Fibroblast of lung (primary cell): Measurements from ENCODE around the gene CFLAR. TPM values are rescaled to one million over a fixed set of nuclear protein-coding genes. Genes with fewer than 3 reads are reported as not detected.

Experiments
- DNase-seq, 2 donors: peaks; one replicate each; pipeline versions ENCODE4 v3.0.0 to v3.0.0-alpha.2; 2010; ENCODE audit warnings: low read depth in 2 of 2
- H2AFZ ChIP-seq: 2 replicates; pipeline ENCODE4 v1.5.1; 2012; ENCODE audit warnings: low read length, control low read depth, inconsistent platforms
- H3K27ac ChIP-seq: 2 replicates; pipeline ENCODE4 v1.5.1; 2011; ENCODE audit warnings: low read length, control low read depth; ENCODE audit not compliant: insufficient read depth
- H3K27me3 ChIP-seq: 2 replicates; pipeline ENCODE4 v1.5.1; 2011; ENCODE audit warnings: mild to moderate bottlenecking, low read length; ENCODE audit not compliant: control insufficient read depth, insufficient read depth
- H3K36me3 ChIP-seq: 2 replicates; pipeline ENCODE4 v1.5.1; 2011; ENCODE audit warnings: low read length; ENCODE audit not compliant: control insufficient read depth, insufficient read depth
- H3K4me1 ChIP-seq: 2 replicates; pipeline ENCODE4 v1.5.1; 2011; ENCODE audit warnings: low read length; ENCODE audit not compliant: control insufficient read depth, insufficient read depth; ENCODE audit errors: extremely low read depth
- H3K4me2 ChIP-seq: 2 replicates; pipeline ENCODE4 v1.5.1; 2011; ENCODE audit warnings: low read length, control low read depth; ENCODE audit not compliant: insufficient read depth; ENCODE audit errors: extremely low read depth
- H3K4me3 ChIP-seq, 4 experiments: fragments of 200-600 bp in 1 of 4; sonication (generic) in 1 of 4; replicated peaks in 1 of 4; 2 replicates each; pipeline ENCODE4 v1.5.1; 2011 to 2016; ENCODE audit warnings: low read length in 4 of 4, low read depth in 3 of 4, mild to moderate bottlenecking in 3 of 4, control low read depth in 2 of 4, inconsistent platforms in 1 of 4, mixed read lengths in 1 of 4; ENCODE audit not compliant: insufficient read depth in 1 of 4; ENCODE audit errors: control extremely low read depth in 1 of 4
- H3K79me2 ChIP-seq: 2 replicates; pipeline ENCODE4 v1.5.1; 2012; ENCODE audit warnings: mild to moderate bottlenecking, low read length, inconsistent platforms; ENCODE audit not compliant: control insufficient read depth, insufficient read depth
- H3K9ac ChIP-seq: 2 replicates; pipeline ENCODE4 v1.5.1; 2011; ENCODE audit warnings: mild to moderate bottlenecking, low read length, control low read depth; ENCODE audit not compliant: insufficient read depth
- H3K9me3 ChIP-seq: 2 replicates; pipeline ENCODE4 v1.5.1; 2012; ENCODE audit warnings: low read depth, low read length; ENCODE audit not compliant: control insufficient read depth, insufficient read depth
- H4K20me1 ChIP-seq: 2 replicates; pipeline ENCODE4 v1.5.1; 2011; ENCODE audit warnings: low read length; ENCODE audit not compliant: control insufficient read depth, insufficient read depth; ENCODE audit errors: extremely low read depth
- EZH2 ChIP-seq: IDR thresholded peaks from 2 replicates; pipeline ENCODE4 v1.5.1; 2012; ENCODE audit warnings: low read length, control low read depth, mild to moderate bottlenecking; ENCODE audit errors: missing control alignments
- polyA plus RNA-seq, 2 donors: library from polyadenylated mRNA; depleted of rRNA in 1 of 2; stranded (reverse) in 1 of 2; unstranded in 1 of 2; fragments of >200 nt; gene quantifications; 2 replicates each; pipeline ENCODE4 v1.2.1, GENCODE V29; 2011 to 2012; ENCODE audit warnings: missing spikeins in 1 of 2
- total RNA-seq: library from RNA; depleted of rRNA; stranded (reverse); fragments of >200 nt; gene quantifications from 2 replicates; pipeline ENCODE4 v1.2.1, GENCODE V29; 2014
- TF ChIP-seq, protein P1 (sequence below), 2 donors: IDR thresholded peaks in 1 of 2; conservative IDR thresholded peaks in 1 of 2; 1 replicate in 1 of 2; 2 replicates in 1 of 2; pipeline ENCODE4 v1.5.1; 2011 to 2012; ENCODE audit warnings: low read length in 2 of 2, control low read depth in 1 of 2, inconsistent platforms in 1 of 2, low read depth in 1 of 2, mild to moderate bottlenecking in 1 of 2

The CFLAR gene
- total and polyA plus RNA-seq, 2 donors (not counting 1 experiment from before 2014, with no cell fraction given), result 39.3 to 80.4 TPM

- Histone ChIP-seq H3K36me3 (no peaks in the 10 kb centered on the region), H3K79me2 (peaks cover 60% of the 10 kb centered on the region), H3K9ac (peak overlapping the region; percentile 65), H3K4me2 (peak overlapping the region; percentile 78), H4K20me1 (no peaks in the 10 kb centered on the region), H3K27ac (peak overlapping the region; percentile 77), H3K4me3 (peak overlapping the region; percentile 52 to 100 (median 80)), H3K9me3 (no peaks in the 10 kb centered on the region), H3K27me3 (no peaks in the 10 kb centered on the region), H3K4me1 (no peaks in the 10 kb centered on the region), H2AFZ (peak overlapping the region; percentile 58)
- DNase-seq, result no peak
- TF ChIP-seq, protein P1, sequence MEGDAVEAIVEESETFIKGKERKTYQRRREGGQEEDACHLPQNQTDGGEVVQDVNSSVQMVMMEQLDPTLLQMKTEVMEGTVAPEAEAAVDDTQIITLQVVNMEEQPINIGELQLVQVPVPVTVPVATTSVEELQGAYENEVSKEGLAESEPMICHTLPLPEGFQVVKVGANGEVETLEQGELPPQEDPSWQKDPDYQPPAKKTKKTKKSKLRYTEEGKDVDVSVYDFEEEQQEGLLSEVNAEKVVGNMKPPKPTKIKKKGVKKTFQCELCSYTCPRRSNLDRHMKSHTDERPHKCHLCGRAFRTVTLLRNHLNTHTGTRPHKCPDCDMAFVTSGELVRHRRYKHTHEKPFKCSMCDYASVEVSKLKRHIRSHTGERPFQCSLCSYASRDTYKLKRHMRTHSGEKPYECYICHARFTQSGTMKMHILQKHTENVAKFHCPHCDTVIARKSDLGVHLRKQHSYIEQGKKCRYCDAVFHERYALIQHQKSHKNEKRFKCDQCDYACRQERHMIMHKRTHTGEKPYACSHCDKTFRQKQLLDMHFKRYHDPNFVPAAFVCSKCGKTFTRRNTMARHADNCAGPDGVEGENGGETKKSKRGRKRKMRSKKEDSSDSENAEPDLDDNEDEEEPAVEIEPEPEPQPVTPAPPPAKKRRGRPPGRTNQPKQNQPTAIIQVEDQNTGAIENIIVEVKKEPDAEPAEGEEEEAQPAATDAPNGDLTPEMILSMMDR (conservative IDR thresholded peaks at IDR 0.05 in 1 of 2, IDR thresholded peaks at IDR 0.05 in 1 of 2; ENCODE audit: low read depth in 1 of 2, low read length in 2 of 2), result no peak
- no peak for TF ChIP-seq EZH2
Observed at GRCh38 chr2:201072201-201072530, 43.8 kb upstream of the CFLAR start.

DNA sequence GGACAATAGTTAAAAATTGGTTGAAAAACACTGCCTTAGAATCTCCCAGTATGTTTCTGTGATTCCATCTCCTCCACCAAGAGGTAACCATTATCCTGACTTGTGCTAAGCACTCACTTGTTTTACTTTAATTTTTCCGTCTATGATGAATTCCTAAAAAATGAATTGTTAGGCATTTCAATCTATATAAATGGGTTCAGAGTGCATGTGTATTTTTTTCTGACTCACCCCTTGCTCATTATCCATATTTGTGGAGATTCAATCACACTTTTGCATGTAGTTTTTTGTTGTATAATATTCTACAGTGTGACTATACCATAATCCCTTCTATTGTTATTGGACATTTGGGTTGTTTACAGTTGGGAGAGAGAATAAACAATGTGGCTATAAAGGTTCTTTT, 42.9 kb upstream of the CFLAR start:
- TF ChIP-seq EZH2, result no peak
- TF ChIP-seq, protein P1 (conservative IDR thresholded peaks at IDR 0.05 in 1 of 2, IDR thresholded peaks at IDR 0.05 in 1 of 2; ENCODE audit: low read depth in 1 of 2, low read length in 2 of 2), result no peak
- H3K4me2 ChIP-seq, result peak overlapping the region; percentile 78
- H3K79me2 ChIP-seq, result peaks cover 51% of the 10 kb centered on the region

DNA sequence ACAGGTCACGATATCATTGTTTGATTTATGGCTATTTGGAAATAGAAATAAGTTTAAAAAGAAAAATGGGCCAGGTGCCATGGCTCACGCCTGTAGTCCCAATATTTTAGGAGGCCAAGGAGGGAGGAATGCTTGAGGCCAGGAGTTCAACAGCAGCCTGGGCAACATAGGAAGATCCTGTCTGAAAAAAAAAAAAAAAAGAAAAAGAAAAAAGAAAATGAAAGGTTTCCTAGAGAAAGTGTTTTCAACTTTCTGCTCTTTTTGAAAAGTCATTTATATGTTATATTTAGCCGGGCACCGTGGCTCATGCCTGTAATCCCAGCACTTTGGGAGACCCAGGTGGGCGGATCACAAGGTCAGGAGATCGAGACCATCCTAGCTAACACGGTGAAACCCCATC, 41.0 kb upstream of the CFLAR start:
- Histone ChIP-seq H3K79me2 (peaks cover 35% of the 10 kb centered on the region), H3K9me3 (no peaks in the 10 kb centered on the region), H3K27ac (no peak overlapping the region), H4K20me1 (no peaks in the 10 kb centered on the region), H3K4me3 (no peak overlapping the region), H2AFZ (no peak overlapping the region), H3K4me2 (no peak overlapping the region), H3K36me3 (no peaks in the 10 kb centered on the region), H3K4me1 (no peaks in the 10 kb centered on the region), H3K27me3 (no peaks in the 10 kb centered on the region), H3K9ac (no peak overlapping the region)
- DNase-seq, result no peak
- TF ChIP-seq, protein P1 (conservative IDR thresholded peaks at IDR 0.05 in 1 of 2, IDR thresholded peaks at IDR 0.05 in 1 of 2; ENCODE audit: low read depth in 1 of 2, low read length in 2 of 2), result no peak
- TF ChIP-seq EZH2, result no peak

More for the DNA sequence above, 42.9 kb upstream of the CFLAR start:
- Histone ChIP-seq H3K9ac (no peak overlapping the region), H3K9me3 (no peaks in the 10 kb centered on the region), H3K4me3 (peak overlapping the region in 3 of 4 experiments; percentile 52 to 100 (median 80)), H3K27ac (no peak overlapping the region), H3K4me1 (no peaks in the 10 kb centered on the region), H3K27me3 (no peaks in the 10 kb centered on the region), H2AFZ (no peak overlapping the region), H3K36me3 (no peaks in the 10 kb centered on the region), H4K20me1 (no peaks in the 10 kb centered on the region)
- DNase-seq, result no peak
